GM12878 (cell line): ENCODE measurements around the gene MYO16. TPM values are rescaled to one million over a fixed set of nuclear protein-coding genes. Genes with fewer than 3 reads are reported as not detected.

ENCODE experiments used
- ATAC-seq: fragments of 200-7000 bp; cut with Tn5 transposase; 3 replicates; pipeline ENCODE4 v1.9.1; 2020; ENCODE audit warnings: mild to moderate bottlenecking, moderate library complexity
- BruUV-seq: library from RNA; stranded (reverse); fragments of 400-500 nt; replicated peaks from 2 replicates; lab custom pipeline; 2021; lab: Mats Ljungman, UMichigan
- CTCF ChIA-PET: fragments of 300-600 bp; sonication (Branson Sonifier 250); formaldehyde crosslinking; extraction: SDS; loops from one replicate; lab custom pipeline; 2021; ENCODE audit warnings: inconsistent platforms; lab: Yijun Ruan, JAX
- POLR2A ChIA-PET: fragments of 350-600 bp; formaldehyde crosslinking; extraction: SDS; loops from one replicate; lab custom pipeline; 2021; ENCODE audit warnings: inconsistent platforms; lab: Charles Lee
- RAD21 ChIA-PET: fragments of 300-600 bp; sonication (Branson Sonifier 250); formaldehyde crosslinking; loops from one replicate; lab custom pipeline; 2023; ENCODE audit warnings: antibody characterized with exemption; ENCODE audit not compliant: unreplicated experiment; lab: Charles Lee
- SMC1A ChIA-PET: fragments of 300-600 bp; sonication (Branson Sonifier 250); formaldehyde crosslinking; loops from one replicate; lab custom pipeline; 2023; ENCODE audit not compliant: unreplicated experiment, uncharacterized antibody; lab: Charles Lee
- DNase-seq: peaks from one replicate; pipeline ENCODE4 v3.0.0-alpha.2; 2011; ENCODE audit warnings: low read depth, low spot score
- FAIRE-seq: peaks from 3 replicates; lab custom pipeline; 2011; peaks lifted over from hg19 to GRCh38; lab: Jason Lieb, UNC
- H2AFZ ChIP-seq: 2 replicates; pipeline ENCODE4 v1.6.0; 2011; ENCODE audit warnings: low read depth, low read length, control low read depth; ENCODE audit not compliant: control insufficient read depth
- H3K27ac ChIP-seq: 2 replicates; pipeline ENCODE4 v1.5.1; 2011; ENCODE audit warnings: control low read depth; ENCODE audit not compliant: control insufficient read depth, insufficient read depth
- H3K27me3 ChIP-seq, 2 experiments: replicated peaks in 1 of 2; 2 replicates each; pipeline versions ENCODE4 v1.6.0 to v1.6.1; 2011; ENCODE audit warnings: low read length in 1 of 2; ENCODE audit not compliant: control insufficient read depth in 2 of 2, insufficient read depth in 2 of 2
- H3K36me3 ChIP-seq, 2 experiments: 2 replicates each; pipeline ENCODE4 v1.5.1; 2011; ENCODE audit warnings: low read length in 1 of 2; ENCODE audit not compliant: control insufficient read depth in 2 of 2, insufficient read depth in 2 of 2
- H3K4me1 ChIP-seq: 2 replicates; pipeline ENCODE4 v1.6.1; 2011; ENCODE audit warnings: mild to moderate bottlenecking, low read length, moderate library complexity, mixed read lengths; ENCODE audit not compliant: control insufficient read depth, insufficient read depth
- H3K4me2 ChIP-seq: 2 replicates; pipeline ENCODE4 v1.6.0; 2011; ENCODE audit warnings: control low read depth; ENCODE audit not compliant: control insufficient read depth, insufficient read depth
- H3K4me3 ChIP-seq: fragments of 200-600 bp; sonication (generic); 2 replicates; pipeline ENCODE4 v1.5.1; 2016
- H3K79me2 ChIP-seq: 2 replicates; pipeline ENCODE4 v1.6.0; 2011; ENCODE audit warnings: low read length; ENCODE audit not compliant: control insufficient read depth, insufficient read depth
- H3K9ac ChIP-seq: 2 replicates; pipeline ENCODE4 v1.8.0; 2011; ENCODE audit warnings: low read length, control low read depth, mixed read lengths; ENCODE audit not compliant: control insufficient read depth, insufficient read depth
- H3K9me3 ChIP-seq: replicated peaks from 3 replicates; pipeline ENCODE4 v1.5.1; 2011; ENCODE audit warnings: mild to moderate bottlenecking, low read length; ENCODE audit not compliant: control insufficient read depth, insufficient read depth
- H4K20me1 ChIP-seq: 2 replicates; pipeline ENCODE4 v1.6.0; 2011; ENCODE audit not compliant: control insufficient read depth, insufficient read depth
- ATF7 ChIP-seq: fragments of 450-650 bp; IDR thresholded peaks from 2 replicates; pipeline ENCODE4 v1.6.1; 2016; ENCODE audit warnings: low read depth, mild to moderate bottlenecking
- BACH1 ChIP-seq: fragments of 450-650 bp; IDR thresholded peaks from 2 replicates; pipeline ENCODE4 v1.6.1; 2017; ENCODE audit warnings: mild to moderate bottlenecking, borderline replicate concordance
- BHLHE40 ChIP-seq, 2 experiments: fragments of 450-650 bp in 1 of 2; IDR thresholded peaks; 2 replicates each; pipeline ENCODE4 v1.6.1; 2011 to 2017; ENCODE audit warnings: low read depth in 2 of 2, borderline replicate concordance in 1 of 2, improper control_type of control experiment in 1 of 2, low read length in 1 of 2, mild to moderate bottlenecking in 1 of 2
- CEBPB ChIP-seq, 2 experiments: fragments of 150-350 bp in 1 of 2; IDR thresholded peaks; 2 replicates each; pipeline ENCODE4 v1.6.1; 2012 to 2014; ENCODE audit warnings: low read depth in 2 of 2, low read length in 2 of 2, borderline replicate concordance in 1 of 2, inconsistent platforms in 1 of 2
- JUNB ChIP-seq: IDR thresholded peaks from 2 replicates; pipeline ENCODE4 v1.6.1; 2016; ENCODE audit warnings: antibody characterized with exemption, mild to moderate bottlenecking
- LARP7 ChIP-seq: fragments of 450-650 bp; IDR thresholded peaks from 2 replicates; pipeline ENCODE4 v1.6.1; 2017; ENCODE audit warnings: mild to moderate bottlenecking
- MEF2A ChIP-seq: IDR thresholded peaks from 2 replicates; pipeline ENCODE4 v1.6.1; 2011; ENCODE audit warnings: low read depth, mild to moderate bottlenecking, low read length, moderate library complexity; ENCODE audit not compliant: insufficient read depth
- MTA3 ChIP-seq: IDR thresholded peaks from 2 replicates; pipeline ENCODE4 v1.6.1; 2012; ENCODE audit warnings: low read length, inconsistent platforms, borderline replicate concordance
- POLR2A ChIP-seq: IDR thresholded peaks from 2 replicates; pipeline ENCODE4 v1.6.1; 2011; ENCODE audit warnings: low read depth, mild to moderate bottlenecking, low read length
- SMAD5 ChIP-seq: IDR thresholded peaks from 2 replicates; pipeline ENCODE4 v1.6.1; 2016; ENCODE audit warnings: antibody characterized with exemption, low read depth
- SMC3 ChIP-seq: IDR thresholded peaks from 2 replicates; pipeline ENCODE4 v1.6.1; 2011; ENCODE audit warnings: low read length, improper control_type of control experiment, borderline replicate concordance
- SRF ChIP-seq, 2 experiments: IDR thresholded peaks; 2 replicates each; pipeline ENCODE4 v1.6.1; 2011; ENCODE audit warnings: low read depth in 2 of 2, low read length in 2 of 2, mild to moderate bottlenecking in 1 of 2, moderate library complexity in 1 of 2
- YY1 ChIP-seq: IDR thresholded peaks from 2 replicates; pipeline ENCODE4 v1.6.1; 2011; ENCODE audit warnings: low read depth, mild to moderate bottlenecking, low read length
- WGBS: methylation state at CpG from one replicate; pipeline ENCODE4 v1.1.6; 2016; ENCODE audit warnings: low lambda C conversion rate; ENCODE audit not compliant: insufficient replicate concordance, insufficient coverage; ENCODE audit errors: missing lambda C conversion rate; 5-methylcytosine and 5-hydroxymethylcytosine counted together
- in situ Hi-C: fragments of 300-500 bp; cut with MboI; formaldehyde crosslinking; loops from 9 replicates; pipeline ENCODE4 v1.14.3; 2018; ENCODE audit warnings: mixed read lengths
- intact Hi-C: fragments of 100-400 bp; cut with micrococcal nuclease; formaldehyde crosslinking; loops from one replicate; pipeline ENCODE4 v1.14.2; 2022; ENCODE audit not compliant: unreplicated experiment
- polyA plus RNA-seq, 11 experiments: library from polyadenylated mRNA; depleted of rRNA in 4 of 11; unstranded in 6 of 11; stranded (reverse) in 5 of 11; fragments of >200 nt; fragmentation: Nextera tagmentation in 4 of 11; fragmentation: Illumina TruSeq in 1 of 11; extraction: Ambion mirVana in 4 of 11; extraction: Trizol in 1 of 11; gene quantifications; 1 replicate in 1 of 11; 2 replicates in 10 of 11; pipeline versions ENCODE4 v1.2.1 to v1.2.3, GENCODE V29; 2011 to 2016; ENCODE audit warnings: inconsistent platforms in 2 of 11, missing spikeins in 2 of 11, low read depth in 1 of 11
- total RNA-seq, 4 experiments: library from RNA; depleted of rRNA in 3 of 4; stranded (reverse); fragments of >200 nt in 3 of 4; fragmentation: Illumina TruSeq in 1 of 4; extraction: Trizol in 1 of 4; gene quantifications; 2 replicates each; pipeline versions ENCODE4 v1.2.1 to v1.2.3, GENCODE V29; 2013 to 2021
- TF ChIP-seq, protein P1 (sequence below): fragments of 450-650 bp; IDR thresholded peaks from 2 replicates; pipeline ENCODE4 v1.6.1; 2017; ENCODE audit warnings: low read depth, mild to moderate bottlenecking, moderate library complexity
- TF ChIP-seq, protein P2 (sequence below): fragments of 450-650 bp; IDR thresholded peaks from 2 replicates; pipeline ENCODE4 v1.6.1; 2017; ENCODE audit warnings: mild to moderate bottlenecking, moderate library complexity
- TF ChIP-seq, protein P3 (sequence below): fragments of 450-650 bp; IDR thresholded peaks from 2 replicates; pipeline ENCODE4 v1.6.1; 2017; ENCODE audit warnings: antibody characterized with exemption, mild to moderate bottlenecking, moderate library complexity

The MYO16 gene
- total and polyA plus RNA-seq, 10 of the 15 experiments (the other 5 are each of a cell fraction or from before 2014, with no cell fraction given), result under 0.01 to 1.7 (median 0.05) TPM; not detected in 4

DNA sequence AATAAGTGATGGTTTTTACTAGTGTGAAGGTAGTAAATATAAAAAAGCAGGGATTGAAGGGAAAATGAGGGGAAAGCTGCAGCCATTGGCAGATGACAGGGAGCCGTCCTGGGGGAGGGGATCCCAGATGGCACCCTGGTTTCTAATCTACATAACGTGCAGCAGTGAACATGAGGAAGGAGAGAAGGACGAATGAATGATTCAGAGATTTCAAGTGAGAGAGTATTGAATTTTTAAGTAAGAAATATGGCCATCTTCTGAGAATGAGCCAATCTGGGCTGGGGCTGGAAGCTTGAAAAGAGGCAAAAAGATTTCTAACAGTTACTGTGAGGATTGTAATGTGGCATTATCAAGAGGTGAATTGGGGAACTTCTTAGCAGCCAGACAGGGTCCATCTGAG, 414.2 kb downstream of the MYO16 start:
- Histone ChIP-seq H3K79me2 (no peaks in the 10 kb centered on the region), H2AFZ (no peak overlapping the region), H3K4me3 (no peak overlapping the region), H3K27me3 (no peaks in the 10 kb centered on the region), H3K4me2 (no peak overlapping the region), H3K9ac (no peak overlapping the region), H3K9me3 (no peaks in the 10 kb centered on the region), H3K4me1 (no peaks in the 10 kb centered on the region), H4K20me1 (no peaks in the 10 kb centered on the region), H3K36me3 (no peaks in the 10 kb centered on the region), H3K27ac (no peak overlapping the region)
- intact Hi-C loops (no loop called here), in situ Hi-C loops (no loop called here)
- no peak for FAIRE-seq
- BruUV-seq, result no TSS peak
- DNase-seq, result no peak
- ChIA-PET CTCF (interaction anchor here (0.9 kb wide), 1 partner anchor 1620 kb away, joined by 3 read pairs; no protein-coding TSS in a partner anchor), POLR2A (no interaction called here), RAD21 (no interaction called here), SMC1A (no interaction called here)
- whole genome bisulfite sequencing, result 2% methylated on average over 3 of the region's 3 CpGs
- no peak for ATAC-seq
- no peak for TF ChIP-seq SMAD5
- TF ChIP-seq SMC3, result no peak
- no peak for TF ChIP-seq MEF2A
- no peak for TF ChIP-seq JUNB
- TF ChIP-seq CEBPB (IDR thresholded peaks at IDR 0.05; ENCODE audit: borderline replicate concordance in 1 of 2, low read depth in 2 of 2, low read length in 2 of 2), result no peak
- TF ChIP-seq, protein P1, sequence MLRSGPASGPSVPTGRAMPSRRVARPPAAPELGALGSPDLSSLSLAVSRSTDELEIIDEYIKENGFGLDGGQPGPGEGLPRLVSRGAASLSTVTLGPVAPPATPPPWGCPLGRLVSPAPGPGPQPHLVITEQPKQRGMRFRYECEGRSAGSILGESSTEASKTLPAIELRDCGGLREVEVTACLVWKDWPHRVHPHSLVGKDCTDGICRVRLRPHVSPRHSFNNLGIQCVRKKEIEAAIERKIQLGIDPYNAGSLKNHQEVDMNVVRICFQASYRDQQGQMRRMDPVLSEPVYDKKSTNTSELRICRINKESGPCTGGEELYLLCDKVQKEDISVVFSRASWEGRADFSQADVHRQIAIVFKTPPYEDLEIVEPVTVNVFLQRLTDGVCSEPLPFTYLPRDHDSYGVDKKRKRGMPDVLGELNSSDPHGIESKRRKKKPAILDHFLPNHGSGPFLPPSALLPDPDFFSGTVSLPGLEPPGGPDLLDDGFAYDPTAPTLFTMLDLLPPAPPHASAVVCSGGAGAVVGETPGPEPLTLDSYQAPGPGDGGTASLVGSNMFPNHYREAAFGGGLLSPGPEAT, result no peak
- TF ChIP-seq, protein P2, sequence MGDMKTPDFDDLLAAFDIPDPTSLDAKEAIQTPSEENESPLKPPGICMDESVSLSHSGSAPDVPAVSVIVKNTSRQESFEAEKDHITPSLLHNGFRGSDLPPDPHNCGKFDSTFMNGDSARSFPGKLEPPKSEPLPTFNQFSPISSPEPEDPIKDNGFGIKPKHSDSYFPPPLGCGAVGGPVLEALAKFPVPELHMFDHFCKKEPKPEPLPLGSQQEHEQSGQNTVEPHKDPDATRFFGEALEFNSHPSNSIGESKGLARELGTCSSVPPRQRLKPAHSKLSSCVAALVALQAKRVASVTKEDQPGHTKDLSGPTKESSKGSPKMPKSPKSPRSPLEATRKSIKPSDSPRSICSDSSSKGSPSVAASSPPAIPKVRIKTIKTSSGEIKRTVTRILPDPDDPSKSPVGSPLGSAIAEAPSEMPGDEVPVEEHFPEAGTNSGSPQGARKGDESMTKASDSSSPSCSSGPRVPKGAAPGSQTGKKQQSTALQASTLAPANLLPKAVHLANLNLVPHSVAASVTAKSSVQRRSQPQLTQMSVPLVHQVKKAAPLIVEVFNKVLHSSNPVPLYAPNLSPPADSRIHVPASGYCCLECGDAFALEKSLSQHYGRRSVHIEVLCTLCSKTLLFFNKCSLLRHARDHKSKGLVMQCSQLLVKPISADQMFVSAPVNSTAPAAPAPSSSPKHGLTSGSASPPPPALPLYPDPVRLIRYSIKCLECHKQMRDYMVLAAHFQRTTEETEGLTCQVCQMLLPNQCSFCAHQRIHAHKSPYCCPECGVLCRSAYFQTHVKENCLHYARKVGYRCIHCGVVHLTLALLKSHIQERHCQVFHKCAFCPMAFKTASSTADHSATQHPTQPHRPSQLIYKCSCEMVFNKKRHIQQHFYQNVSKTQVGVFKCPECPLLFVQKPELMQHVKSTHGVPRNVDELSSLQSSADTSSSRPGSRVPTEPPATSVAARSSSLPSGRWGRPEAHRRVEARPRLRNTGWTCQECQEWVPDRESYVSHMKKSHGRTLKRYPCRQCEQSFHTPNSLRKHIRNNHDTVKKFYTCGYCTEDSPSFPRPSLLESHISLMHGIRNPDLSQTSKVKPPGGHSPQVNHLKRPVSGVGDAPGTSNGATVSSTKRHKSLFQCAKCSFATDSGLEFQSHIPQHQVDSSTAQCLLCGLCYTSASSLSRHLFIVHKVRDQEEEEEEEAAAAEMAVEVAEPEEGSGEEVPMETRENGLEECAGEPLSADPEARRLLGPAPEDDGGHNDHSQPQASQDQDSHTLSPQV, result no peak
- TF ChIP-seq, protein P3, sequence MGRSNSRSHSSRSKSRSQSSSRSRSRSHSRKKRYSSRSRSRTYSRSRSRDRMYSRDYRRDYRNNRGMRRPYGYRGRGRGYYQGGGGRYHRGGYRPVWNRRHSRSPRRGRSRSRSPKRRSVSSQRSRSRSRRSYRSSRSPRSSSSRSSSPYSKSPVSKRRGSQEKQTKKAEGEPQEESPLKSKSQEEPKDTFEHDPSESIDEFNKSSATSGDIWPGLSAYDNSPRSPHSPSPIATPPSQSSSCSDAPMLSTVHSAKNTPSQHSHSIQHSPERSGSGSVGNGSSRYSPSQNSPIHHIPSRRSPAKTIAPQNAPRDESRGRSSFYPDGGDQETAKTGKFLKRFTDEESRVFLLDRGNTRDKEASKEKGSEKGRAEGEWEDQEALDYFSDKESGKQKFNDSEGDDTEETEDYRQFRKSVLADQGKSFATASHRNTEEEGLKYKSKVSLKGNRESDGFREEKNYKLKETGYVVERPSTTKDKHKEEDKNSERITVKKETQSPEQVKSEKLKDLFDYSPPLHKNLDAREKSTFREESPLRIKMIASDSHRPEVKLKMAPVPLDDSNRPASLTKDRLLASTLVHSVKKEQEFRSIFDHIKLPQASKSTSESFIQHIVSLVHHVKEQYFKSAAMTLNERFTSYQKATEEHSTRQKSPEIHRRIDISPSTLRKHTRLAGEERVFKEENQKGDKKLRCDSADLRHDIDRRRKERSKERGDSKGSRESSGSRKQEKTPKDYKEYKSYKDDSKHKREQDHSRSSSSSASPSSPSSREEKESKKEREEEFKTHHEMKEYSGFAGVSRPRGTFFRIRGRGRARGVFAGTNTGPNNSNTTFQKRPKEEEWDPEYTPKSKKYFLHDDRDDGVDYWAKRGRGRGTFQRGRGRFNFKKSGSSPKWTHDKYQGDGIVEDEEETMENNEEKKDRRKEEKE, result no peak
- no peak for TF ChIP-seq BACH1
- no peak for TF ChIP-seq SRF (IDR thresholded peaks at IDR 0.05; ENCODE audit: low read depth in 2 of 2, low read length in 2 of 2)
- no peak for TF ChIP-seq MTA3
- TF ChIP-seq YY1, result no peak
- TF ChIP-seq BHLHE40 (IDR thresholded peaks at IDR 0.05; ENCODE audit: borderline replicate concordance in 1 of 2, low read depth in 2 of 2, low read length in 1 of 2), result no peak
- no peak for TF ChIP-seq LARP7
- no peak for TF ChIP-seq POLR2A
- TF ChIP-seq ATF7, result no peak
